Measurements from ENCODE around the gene COMMD3. TPM values are rescaled to one million over a fixed set of nuclear protein-coding genes. Genes with fewer than 3 reads are reported as not detected.

The COMMD3 gene
- total RNA-seq, 1 experiment from 2014 or later: 12.4 TPM

GRCh38 chr10:22319980-22320558 is 3.9 kb downstream of the COMMD3 start:
- DNase-seq (ENCODE audit: low spot score): peak; percentile 25

GRCh38 chr10:22320591-22321155 is 4.5 kb downstream of the COMMD3 start, which contains the start of gene BMI1:
Gene BMI1, plus strand, starts transcription at chr10:22321099. Its CDS starts 5,351 bp downstream, at chr10:22326450.
- peak; percentile 44 for DNase-seq (ENCODE audit: low spot score)

- DNase-seq (ENCODE audit: low spot score): peak; percentile 73
Observed at GRCh38 chr10:22321156-22321923, 5.2 kb downstream of the COMMD3 start.

GRCh38 chr10:22321924-22322640 is 5.9 kb downstream of the COMMD3 start:
- DNase-seq (ENCODE audit: low spot score): peak; percentile 23

DNA sequence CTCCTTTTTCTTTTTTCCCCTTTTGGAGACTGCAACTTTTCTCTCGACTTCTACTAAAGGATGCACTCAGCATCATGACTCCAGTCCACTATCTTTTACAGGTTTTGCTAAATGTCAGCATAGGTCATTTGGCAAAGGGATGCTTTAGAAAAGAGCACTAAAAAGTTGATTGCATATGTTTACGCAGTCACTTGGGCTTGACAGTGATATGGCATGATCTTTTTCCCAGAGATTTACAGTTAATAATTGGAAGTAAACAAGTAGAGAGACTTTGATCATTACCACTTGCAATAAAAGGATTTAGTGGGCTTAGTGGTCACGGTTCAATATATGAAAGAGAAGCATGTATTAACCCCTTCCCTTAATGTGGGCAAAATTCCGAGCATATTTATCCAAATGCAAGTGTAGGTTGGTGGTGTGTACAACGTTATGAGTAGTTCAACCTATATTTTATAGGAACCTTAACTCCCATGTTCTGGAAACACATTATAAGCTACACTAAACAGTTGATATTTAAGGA is 6.5 kb downstream of the COMMD3 start:
- DNase-seq (ENCODE audit: low spot score): no peak

DNA sequence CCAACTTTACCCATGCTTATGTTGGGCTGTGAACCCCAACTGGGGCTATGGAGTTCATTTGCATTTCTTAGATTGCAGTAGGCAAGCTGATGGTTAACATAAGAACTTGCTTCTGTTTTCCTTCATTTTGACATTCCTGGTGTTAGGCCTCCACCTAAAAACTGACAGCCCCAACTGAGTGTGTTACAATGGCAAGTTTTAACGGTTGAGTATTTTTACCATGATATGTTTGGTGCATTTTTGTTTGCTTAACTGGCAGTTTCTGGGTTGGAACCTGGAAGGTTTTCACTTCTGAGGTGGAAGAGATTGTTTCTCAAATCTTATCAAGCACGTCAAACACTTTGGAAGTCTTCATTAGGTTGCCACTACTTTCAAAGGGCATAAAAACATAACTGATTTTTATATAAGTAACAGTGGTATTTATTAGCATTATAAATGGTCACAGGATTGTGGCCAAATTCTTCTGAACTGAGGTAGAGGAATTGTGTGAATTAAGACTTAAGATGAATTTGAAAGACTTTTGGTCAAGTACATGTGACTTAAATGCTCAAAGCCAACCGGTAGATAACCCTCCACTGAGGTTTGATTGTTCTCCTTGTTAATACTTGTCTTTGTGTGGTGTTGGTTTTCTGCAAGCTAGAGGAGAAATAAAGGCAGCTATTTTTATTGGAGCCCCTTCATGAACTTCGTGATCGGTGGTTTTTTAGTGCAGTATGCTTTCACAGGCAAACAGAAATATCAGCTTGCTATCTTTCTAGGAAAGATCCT is 7.5 kb downstream of the COMMD3 start:
- no peak for DNase-seq (ENCODE audit: low spot score)

GRCh38 chr10:22324413-22324812 is 8.2 kb downstream of the COMMD3 start:
- DNase-seq (ENCODE audit: low spot score): no peak

- DNase-seq (ENCODE audit: low spot score): peak; percentile 27
Observed at GRCh38 chr10:22324893-22325271, 8.7 kb downstream of the COMMD3 start.

DNA sequence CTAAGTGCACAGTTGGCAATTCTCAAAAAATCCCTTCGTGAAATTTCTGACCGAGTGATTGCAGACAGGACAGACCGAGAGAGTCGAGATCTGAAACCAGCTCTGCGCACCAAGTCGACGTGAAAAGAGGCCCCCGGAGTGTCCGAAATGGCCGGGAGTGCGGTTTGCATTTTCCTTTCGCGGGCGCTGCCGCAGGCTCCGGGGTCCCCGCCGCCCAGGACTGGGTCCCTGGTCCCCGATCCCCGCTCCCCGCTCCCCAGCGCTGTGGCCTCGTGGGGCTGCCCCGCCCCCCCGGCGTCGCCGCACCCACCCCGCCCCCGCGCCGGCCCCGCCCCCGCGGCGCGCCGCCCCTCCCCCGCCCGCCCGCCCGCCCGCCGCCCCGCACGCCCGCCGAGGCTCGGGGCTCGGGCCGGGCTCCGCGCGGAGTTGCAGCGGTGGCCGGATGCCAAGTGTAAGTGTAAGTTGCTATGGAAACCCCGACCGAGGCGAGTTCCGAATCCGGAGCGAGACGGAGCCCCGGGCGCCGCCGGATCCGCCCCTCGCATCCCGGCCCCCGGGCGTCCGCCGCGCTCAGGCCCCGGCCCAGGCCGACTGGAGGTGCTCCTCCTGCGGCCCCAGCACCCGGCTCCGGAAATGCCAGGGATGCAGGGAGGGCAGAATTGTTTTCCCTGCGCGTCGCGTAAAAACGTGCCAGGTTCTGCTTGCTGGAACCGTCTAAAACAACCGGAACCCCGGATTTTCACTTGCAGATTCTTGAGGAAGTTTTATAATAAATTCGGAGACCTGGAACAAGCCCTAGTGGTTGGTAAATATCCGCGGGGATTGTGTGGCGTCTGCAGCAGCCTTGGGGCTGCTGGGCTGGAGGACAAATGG is 9.3 kb downstream of the COMMD3 start:
- DNase-seq (ENCODE audit: low spot score): peak; percentile 54

DNA sequence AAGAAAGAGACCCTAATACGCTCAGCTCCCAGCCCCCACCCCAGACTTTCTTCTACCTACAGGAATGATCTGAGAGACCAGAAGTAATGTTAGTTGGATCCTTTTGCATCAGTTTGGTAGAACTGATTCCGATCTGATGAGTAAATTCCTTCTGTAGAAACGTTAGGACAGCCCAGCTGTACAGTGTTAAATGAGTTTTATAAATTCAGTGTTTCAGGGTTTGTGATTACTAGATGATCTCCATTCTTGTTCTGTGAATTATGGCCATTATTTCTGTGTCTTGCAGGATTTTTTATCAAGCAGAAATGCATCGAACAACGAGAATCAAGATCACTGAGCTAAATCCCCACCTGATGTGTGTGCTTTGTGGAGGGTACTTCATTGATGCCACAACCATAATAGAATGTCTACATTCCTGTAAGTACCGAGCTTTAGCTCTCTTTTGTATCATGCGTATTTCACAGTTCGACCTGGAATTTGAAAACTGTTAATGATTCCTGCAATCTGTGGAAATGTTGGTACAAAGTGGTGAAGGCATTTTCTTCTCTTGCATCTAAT is 10.0 kb downstream of the COMMD3 start:
- DNase-seq (ENCODE audit: low spot score): peak; percentile 39

- no peak for DNase-seq (ENCODE audit: low spot score)
Observed at GRCh38 chr10:22329150-22329549, 13.0 kb downstream of the COMMD3 start.

- DNase-seq (ENCODE audit: low spot score): no peak
Observed at GRCh38 chr10:22332116-22332692, 16.0 kb downstream of the COMMD3 start.

DNA sequence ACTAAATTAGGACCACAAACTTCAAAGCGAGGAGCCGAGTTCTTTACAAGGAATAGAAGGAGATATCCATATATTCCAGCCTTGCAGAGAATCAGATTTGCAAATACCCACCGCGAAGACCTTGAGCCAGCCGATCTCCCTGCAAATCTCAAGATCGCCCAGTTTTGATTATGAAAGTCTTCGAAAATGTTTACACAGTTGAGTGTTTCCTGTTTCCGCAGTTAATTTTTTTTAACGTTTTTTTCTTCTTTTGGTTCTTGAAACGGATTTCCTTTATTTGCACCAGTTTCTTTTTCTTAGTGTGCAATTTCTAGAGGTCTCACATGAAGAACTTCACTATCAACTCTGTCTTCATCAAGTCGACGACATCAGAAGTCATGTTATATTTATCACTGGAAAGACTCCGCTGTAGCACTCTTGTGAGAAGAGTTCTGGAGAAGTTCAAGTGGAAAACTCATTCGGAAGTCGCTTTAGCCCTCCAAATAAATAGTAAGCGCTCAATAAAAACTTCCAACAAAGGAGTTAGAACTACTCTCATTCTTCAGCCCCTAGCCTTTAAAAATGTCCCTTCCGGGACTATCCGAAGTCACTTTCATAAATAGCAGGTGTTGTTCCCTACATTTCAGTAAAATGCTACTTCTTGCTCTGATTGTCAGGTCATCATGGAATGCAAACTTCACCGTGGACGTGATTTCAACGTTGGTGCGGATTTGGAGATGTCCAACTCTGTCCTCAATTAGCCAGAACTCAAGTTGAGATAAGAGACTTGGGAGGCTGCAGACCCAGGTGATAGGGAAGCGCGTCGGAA is 17.2 kb downstream of the COMMD3 start:
- no peak for DNase-seq (ENCODE audit: low spot score)

- DNase-seq (ENCODE audit: low spot score): no peak
Observed at GRCh38 chr10:22333975-22334282, 17.7 kb downstream of the COMMD3 start.

- no peak for DNase-seq (ENCODE audit: low spot score)
Observed at GRCh38 chr10:22334414-22335172, 18.4 kb downstream of the COMMD3 start.

GRCh38 chr10:22335173-22335933 is 19.2 kb downstream of the COMMD3 start:
- DNase-seq (ENCODE audit: low spot score): no peak

DNA sequence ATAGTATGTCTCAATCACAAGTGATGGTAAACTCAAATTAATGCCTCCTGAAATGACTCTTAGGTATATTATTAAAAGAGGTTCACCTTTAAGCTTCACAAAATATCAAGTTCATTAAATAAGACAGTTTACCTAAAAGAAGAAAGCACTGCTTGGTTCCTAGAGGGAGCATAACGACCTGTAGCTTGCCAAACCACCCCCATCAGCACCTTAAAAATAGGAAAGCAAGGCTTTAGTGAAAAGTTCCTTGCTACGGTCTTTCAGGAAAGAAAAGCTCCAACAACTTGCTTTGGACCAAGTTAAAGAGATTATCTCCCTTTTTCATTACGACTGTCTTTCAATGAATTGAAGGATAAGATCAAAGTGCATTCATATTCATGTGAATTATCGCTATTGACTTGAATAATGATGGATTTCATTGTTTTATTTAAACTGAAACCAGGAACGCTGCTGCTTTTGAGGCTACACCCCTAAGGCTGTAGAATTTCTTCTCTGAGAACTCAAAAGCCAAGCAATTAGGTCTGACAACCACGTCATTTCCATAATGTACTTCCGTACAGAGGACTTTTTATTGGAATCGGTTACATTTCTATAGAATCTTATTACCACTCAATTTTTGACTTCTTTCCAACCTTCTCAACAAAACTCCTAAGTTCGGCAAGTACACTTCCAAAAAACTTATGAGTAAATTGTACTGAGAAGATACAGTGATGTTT is 22.2 kb downstream of the COMMD3 start:
- no peak for DNase-seq (ENCODE audit: low spot score)
